ENCODE results near the gene HS3ST4.

GRCh38 chr16:25834101-25834500 lies 142.3 kb downstream of the HS3ST4 start:
- TF ChIP-seq CTCF (IDR thresholded peaks at IDR 0.05; ENCODE audit: extremely low read depth in 1 of 2, insufficient read depth in 1 of 2, low read depth in 1 of 2, low read length in 2 of 2) (no peak), GATA2 (IDR thresholded peaks at IDR 0.05; ENCODE audit: insufficient read depth, insufficient read length, low read depth, low read length) (no peak), POLR2A (IDR thresholded peaks at IDR 0.05; ENCODE audit: low read depth, low read length) (no peak), EZH2 (IDR thresholded peaks at IDR 0.05; ENCODE audit: borderline replicate concordance, low read depth, low read length, severe bottlenecking) (no peak)

Measured in endothelial cell of umbilical vein (primary cell).